CD4-positive, alpha-beta T cell treated with Interleukin-10 for 1 hour (primary cell): ENCODE data around the gene TBCC.
"Not testable (repeated sequence)": the region's sequence is repeated elsewhere in the genome, so short reads cannot be mapped to it uniquely, and the experiment has no call there.

Experiments
- DNase-seq: peaks from one replicate; pipeline ENCODE4 v3.0.0-alpha.2; 2020

TBCC gene

GRCh38 chr6:42769836-42770235, 23.9 kb upstream of the TBCC start:
- no peak for DNase-seq

- no peak for DNase-seq
Observed at GRCh38 chr6:42769051-42769450, 23.1 kb upstream of the TBCC start.

DNA sequence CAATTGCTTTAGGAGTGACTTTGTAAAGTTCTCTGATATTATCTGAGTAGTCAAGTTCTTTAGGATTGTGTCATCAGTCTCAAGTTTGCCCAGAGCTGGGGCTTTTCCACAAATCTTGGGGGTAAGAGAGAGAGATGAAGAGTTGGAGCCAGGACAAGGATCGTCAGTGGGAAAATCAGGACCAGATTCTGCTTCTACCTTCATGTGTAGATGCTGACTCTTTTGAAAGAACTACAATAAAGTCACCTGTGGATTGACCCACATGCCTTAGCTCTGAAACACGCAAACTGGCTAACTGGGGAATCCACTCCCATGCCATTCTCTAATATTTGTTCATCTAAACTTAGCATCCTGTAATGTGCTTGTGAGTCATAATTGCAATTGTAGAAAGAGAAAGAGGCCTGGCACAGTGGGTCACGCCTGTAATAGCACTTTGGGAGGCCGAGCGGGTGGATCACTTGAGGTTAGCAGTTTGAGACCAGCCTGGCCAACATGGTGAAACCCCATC, 20.3 kb upstream of the TBCC start:
- DNase-seq = no peak

GRCh38 chr6:42764911-42765648, 19.2 kb upstream of the TBCC start:
- no peak for DNase-seq

GRCh38 chr6:42762950-42763349, 17.0 kb upstream of the TBCC start:
- DNase-seq = no peak

DNA sequence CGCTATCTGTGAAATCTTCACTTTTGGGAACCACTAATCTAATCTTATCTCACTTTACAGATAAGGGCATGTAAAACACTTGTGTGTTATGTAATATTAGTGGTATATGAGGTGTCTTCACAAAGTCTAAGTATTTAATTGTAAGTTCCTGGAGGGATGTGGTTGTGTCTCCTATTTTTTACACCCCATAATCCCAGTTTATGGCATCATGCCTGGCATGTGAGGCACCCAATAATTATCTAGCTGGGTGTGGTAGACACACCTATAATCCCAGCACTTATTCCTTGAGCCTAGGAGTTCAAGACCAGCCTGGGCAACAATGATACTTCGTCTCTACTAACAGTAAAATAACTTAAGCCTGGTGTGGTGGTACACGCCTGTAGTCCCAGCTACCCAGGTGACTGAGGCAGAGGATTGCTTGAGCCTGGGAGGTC, 16.5 kb upstream of the TBCC start:
- DNase-seq = no peak

- DNase-seq = no peak
Observed at GRCh38 chr6:42761287-42762067, 15.6 kb upstream of the TBCC start.

DNA sequence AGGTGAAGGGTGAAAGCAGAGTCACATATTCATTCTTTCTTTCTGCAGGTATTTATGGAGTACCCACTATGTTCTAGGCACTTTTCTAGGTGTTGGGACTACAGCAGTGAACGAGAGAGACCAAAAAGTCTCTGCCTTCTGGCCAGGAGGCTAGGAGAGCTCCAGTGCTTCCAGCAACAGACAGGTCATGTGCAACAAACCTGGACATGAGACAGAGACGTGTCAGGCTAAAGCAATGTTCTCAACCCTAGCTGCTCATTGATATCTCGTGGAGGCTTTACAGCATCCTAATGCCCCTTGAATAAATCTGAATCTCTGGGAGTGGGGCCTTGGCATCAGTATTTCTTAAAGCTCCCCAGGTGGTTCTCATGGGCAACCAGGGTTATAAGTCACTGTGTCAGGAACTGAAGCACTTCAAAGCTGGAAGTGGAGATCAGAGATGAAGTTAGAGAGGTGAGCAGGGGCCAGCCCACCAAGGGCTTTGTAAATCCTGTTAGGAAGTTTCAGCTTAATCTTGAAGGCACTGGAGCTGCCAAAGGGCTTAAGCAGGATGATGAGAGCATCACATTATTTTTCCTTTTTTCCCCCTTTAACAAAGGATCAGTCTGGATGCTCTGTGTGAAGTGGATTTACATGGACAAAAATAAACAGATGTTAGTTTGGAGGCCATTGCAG, 13.0 kb upstream of the TBCC start:
- no peak for DNase-seq

DNA sequence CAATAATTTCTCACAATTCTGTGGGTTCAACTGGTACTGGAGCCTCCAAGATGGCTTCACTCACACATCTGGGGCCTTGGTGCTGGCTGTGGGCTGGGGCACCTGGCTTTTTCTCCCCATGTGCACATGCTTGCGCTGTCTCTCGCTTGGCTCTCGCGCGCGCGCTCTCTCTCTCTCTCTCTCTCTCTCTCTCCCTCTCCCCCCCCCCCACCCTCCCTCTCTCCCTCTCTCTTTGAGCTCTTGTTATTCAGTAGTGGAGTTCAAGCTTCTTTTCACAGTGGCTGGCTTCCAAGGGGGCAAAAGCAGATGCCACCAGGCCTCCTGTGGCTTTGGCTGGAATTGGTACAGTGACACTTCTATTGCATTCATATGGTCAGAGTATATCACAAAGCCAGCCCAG, 10.8 kb upstream of the TBCC start:
- DNase-seq = no peak

DNA sequence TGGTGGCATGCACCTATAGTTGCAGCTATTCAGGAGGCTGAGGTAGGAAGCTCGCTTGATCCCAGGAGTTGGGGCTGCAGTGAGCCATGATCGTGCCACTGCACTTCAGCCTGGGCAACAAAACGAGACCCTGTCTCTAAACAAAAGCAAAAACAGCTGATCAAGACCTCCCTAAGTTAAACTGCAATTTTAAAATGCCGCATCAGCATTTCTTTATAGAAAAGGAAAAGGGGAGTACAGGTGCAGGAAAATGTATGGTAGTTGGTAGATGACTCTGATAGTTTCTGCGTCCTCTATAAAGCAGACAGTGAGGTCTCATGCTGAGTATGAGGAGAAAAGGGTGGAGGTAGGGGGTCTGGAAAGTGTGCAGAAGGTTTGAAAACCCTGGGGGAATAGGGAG, 8.9 kb upstream of the TBCC start:
- no peak for DNase-seq

GRCh38 chr6:42751055-42751454, 5.2 kb upstream of the TBCC start:
- no peak for DNase-seq

DNA sequence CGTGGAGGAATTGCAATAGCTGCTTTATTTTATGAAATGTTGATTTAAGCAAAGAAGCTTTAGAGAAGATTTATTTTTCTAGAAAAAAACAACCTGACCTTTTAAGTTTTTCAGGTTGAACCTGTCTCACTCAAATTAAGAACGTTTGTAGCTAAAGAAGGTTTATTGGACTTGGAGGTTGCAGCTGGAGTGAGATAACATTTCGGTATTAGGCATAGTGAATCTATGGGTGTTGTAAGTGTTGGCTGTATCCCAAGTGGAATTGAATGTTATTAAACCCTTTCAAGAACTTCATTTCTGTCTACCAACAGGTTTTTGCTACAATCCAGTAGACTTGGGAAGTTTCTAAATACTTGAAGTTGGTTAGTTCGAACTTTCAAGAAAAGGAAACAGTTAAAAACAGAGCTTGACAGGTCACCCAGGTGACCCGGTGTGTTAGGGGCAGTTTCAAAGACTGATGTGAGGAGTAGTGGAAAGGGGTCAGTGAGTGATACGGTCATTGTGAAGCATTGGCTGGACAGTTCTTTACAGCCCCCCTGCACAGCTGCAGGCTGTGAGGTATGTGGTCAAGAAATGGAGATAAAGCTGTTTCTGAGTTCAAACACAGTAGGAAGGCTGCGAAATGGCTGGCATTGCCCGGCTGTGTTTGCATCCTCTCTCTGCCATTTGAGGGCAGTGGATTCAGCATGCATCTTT, 2.4 kb upstream of the TBCC start:
- no peak for DNase-seq

DNA sequence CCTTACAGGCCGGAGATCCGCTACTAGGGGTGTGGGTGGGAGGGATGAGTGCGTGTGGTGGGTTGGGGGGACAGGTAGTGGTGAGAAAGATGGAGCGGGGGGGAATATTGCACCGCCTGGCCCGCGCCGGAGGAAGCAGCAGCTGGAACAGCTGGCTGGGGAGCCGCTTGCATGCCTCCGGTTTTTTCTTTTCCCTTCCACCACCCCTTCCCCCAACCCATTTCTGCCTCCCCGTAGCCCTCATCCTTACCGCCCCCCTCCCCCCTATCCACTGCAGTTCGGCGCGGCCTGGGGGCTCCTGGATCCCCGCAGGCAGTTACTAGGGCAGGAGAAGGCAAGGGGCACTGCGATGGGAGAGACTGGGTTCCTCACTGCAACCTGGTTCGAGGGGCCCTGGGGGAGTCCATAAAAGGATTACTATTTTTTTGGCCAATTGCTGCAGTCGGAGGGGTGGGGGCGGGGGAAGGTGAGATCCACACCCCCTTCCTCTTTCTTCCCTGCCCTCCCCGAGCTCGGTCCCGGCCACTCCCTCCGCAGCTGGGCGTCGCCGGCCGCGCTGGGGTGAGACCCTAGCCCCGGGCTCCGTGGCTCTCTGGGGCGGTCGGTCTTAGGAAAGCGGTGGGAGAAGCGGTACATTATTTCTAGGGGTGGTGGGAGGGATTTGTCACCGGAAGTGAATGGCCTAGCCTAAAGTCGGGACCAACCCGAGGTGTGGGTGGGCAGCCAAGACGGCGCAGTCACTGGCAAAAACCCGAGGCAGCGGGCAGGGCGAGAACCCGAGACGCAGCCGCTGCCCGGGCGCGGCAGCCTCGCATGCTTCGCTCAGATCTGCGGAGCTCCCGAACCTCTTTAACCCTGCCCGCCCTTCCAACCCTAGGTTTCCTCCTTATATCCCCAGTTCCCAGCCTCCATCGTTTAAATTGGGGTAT, 824 bp upstream of the TBCC start:
- DNase-seq = peak; percentile 88

DNA sequence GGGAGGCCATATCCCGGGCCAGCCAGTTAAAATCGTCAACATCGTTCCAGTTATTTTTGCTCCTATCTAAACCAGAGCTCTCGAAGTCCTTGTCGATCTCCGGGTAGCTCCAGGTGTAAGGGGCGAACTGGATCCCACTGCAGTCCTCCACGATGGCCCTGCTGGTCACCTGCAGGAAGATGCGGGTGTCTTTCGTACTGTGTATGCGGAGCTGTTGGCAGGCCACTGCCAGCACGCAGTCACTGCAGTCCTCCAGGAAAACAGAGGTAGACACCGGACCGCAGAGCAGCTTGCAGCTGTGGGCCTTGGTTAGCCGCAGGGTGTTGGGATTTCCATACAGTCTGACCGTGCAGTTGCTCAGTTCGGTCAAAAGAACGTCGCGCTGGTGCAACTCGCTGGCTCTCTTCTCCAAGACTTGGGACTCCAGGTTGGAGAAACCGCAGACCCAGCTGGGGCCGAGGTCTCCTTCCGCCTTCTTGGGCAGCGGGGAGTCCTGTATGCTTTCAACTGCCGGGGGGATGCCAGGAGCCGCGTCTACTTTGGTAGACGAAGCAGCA, 742 bp downstream of the TBCC start:
- peak; percentile 40 for DNase-seq

DNA sequence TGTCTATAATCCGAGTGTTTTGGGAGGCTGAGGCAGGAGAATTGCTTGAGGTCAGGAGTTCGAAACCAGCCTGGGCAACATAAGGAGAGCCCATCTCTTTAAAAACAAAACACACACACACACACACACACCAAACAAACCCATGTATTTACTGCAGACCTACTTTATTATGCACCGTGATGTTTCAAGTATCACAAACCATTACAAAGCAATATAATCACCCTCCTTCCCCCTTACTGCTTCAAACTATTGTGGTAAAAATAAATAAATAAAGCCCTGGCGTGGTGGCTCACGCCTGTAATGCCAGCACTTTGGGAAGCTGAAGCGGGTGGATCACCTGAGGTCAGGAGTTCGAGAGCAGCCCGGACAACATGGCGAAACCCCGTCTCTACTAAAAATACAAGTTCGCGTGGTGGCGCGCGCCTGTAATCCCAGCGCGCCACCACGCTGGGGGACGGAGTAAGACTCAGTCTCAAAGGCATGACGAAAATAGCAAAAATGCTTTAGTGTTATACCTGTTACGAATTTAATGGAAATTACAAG, 1.5 kb downstream of the TBCC start:
- DNase-seq = no peak

DNA sequence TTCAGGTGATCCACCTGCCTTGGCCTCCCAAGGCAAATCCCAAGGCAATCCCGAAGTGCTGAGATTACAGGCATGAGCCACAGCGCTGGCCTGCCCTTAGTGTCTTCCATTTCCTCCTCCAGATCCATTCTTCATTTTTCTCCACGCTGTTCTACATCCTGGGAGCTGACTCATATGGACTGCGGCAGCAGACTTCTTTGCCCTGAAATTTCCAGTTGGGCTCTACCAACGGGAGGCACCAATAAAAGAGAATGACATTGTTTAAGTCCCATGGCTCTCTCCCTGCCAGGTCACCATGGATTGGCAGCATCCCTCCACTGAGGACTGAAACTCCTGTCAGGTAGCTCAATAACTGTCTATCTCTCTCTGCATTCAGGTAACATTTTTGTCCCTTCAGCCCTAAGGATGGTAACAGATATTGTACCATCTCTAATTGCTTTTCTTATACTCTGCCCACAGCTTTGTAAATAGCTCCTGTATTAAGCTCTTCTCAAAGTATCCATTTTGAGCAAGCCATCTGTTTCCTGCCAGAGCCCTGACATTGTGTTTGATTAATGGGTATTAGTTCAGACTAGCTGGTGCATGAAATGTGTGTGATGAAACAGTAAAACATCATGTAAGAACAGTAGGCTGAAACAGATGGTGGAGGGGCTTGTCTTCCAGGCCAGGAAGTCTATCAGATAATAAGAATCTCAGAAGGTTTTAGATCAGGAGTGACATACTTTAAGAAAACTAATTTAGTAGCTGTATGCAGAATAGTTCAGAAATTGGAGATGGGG, 3.6 kb downstream of the TBCC start:
- DNase-seq = no peak

- no peak for DNase-seq
Observed at GRCh38 chr6:42740725-42741124, 5.2 kb downstream of the TBCC start.

- DNase-seq = no peak
Observed at GRCh38 chr6:42735976-42736375, 9.9 kb downstream of the TBCC start.

- DNase-seq = not testable (repeated sequence)
Observed at GRCh38 chr6:42733867-42734481, 11.9 kb downstream of the TBCC start.

DNA sequence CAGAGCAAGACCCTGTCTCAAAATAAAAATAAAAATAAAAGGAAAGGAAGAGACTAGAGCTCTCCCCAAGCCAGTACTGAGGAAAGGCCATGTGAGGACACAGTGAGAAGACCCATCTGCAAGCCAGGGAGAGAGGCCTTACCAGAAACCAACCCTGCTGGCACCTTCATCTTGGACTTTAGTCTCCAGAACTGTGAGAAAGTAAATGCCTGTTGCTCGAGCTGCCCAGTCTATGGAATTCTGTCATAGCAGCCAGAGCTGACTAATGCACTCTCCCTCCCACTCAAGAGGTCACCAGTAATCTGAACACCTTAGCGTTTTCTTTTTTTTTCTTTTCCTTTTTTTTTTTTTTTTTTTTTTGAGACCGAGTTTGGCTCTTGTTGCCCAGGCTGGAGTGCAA, 16.2 kb downstream of the TBCC start:
- DNase-seq = no peak
